MM.1S (cell line): ENCODE data around the gene PFDN4.

Experiments
- DNase-seq: peaks from one replicate; pipeline ENCODE4 v3.0.0-alpha.2; 2015
- H2AFZ ChIP-seq: fragments of 300-600 bp; sonication (generic); 2 replicates; pipeline ENCODE4 v1.6.0; 2016; ENCODE audit warnings: antibody characterized with exemption, low read length
- H3F3A ChIP-seq: fragments of 300-600 bp; sonication (generic); 2 replicates; pipeline ENCODE4 v1.6.1; 2016; ENCODE audit warnings: mild to moderate bottlenecking, antibody characterized with exemption, low read length, moderate library complexity, mixed read lengths; ENCODE audit not compliant: insufficient read depth
- H3K27ac ChIP-seq: fragments of 300-600 bp; sonication (generic); 2 replicates; pipeline ENCODE4 v1.5.1; 2016; ENCODE audit warnings: mild to moderate bottlenecking, low read length
- H3K27me3 ChIP-seq: fragments of 300-600 bp; sonication (generic); replicated peaks from 2 replicates; pipeline ENCODE4 v1.6.0; 2016; ENCODE audit warnings: low read length; ENCODE audit not compliant: insufficient read depth
- H3K36me3 ChIP-seq: fragments of 300-600 bp; sonication (generic); replicated peaks from 2 replicates; pipeline ENCODE4 v1.6.1; 2016; ENCODE audit warnings: mild to moderate bottlenecking, low read length, mixed read lengths; ENCODE audit not compliant: insufficient read depth
- H3K4me1 ChIP-seq: fragments of 300-600 bp; sonication (generic); 2 replicates; pipeline ENCODE4 v1.6.1; 2016; ENCODE audit warnings: low read length, mixed read lengths
- H3K4me2 ChIP-seq: fragments of 300-600 bp; sonication (generic); 2 replicates; pipeline ENCODE4 v1.6.0; 2016; ENCODE audit warnings: low read depth, low read length
- H3K4me3 ChIP-seq: fragments of 300-600 bp; sonication (generic); 2 replicates; pipeline ENCODE4 v1.5.1; 2016; ENCODE audit warnings: low read length, mixed read lengths
- H3K79me2 ChIP-seq: fragments of 300-600 bp; sonication (generic); 2 replicates; pipeline ENCODE4 v1.6.1; 2016; ENCODE audit warnings: mixed run types, low read length, mixed read lengths
- H3K9ac ChIP-seq: fragments of 300-600 bp; sonication (generic); 2 replicates; pipeline ENCODE4 v1.6.1; 2016; ENCODE audit warnings: low read length, mixed read lengths
- H3K9me2 ChIP-seq: fragments of 300-600 bp; sonication (generic); replicated peaks from 2 replicates; pipeline ENCODE4 v1.6.1; 2016; ENCODE audit warnings: mild to moderate bottlenecking, low read length, mixed read lengths; ENCODE audit not compliant: insufficient read depth
- H3K9me3 ChIP-seq: fragments of 300-600 bp; sonication (generic); replicated peaks from 2 replicates; pipeline ENCODE4 v1.6.1; 2016; ENCODE audit warnings: mild to moderate bottlenecking, low read length, mixed read lengths; ENCODE audit not compliant: insufficient read depth
- H4K20me1 ChIP-seq: fragments of 300-600 bp; sonication (generic); 2 replicates; pipeline ENCODE4 v1.6.1; 2016; ENCODE audit warnings: mild to moderate bottlenecking, low read length, moderate library complexity, mixed read lengths; ENCODE audit not compliant: insufficient read depth
- EZH2 ChIP-seq: fragments of 300-600 bp; sonication (generic); optimal IDR thresholded peaks from 2 replicates; pipeline ENCODE3; 2017; ENCODE audit warnings: low read depth, mild to moderate bottlenecking, antibody characterized with exemption, low read length, mixed read lengths
- EZH2phosphoT487 ChIP-seq: fragments of 300-600 bp; sonication (generic); IDR thresholded peaks from 2 replicates; pipeline ENCODE4 v1.6.1; 2018; ENCODE audit warnings: antibody characterized with exemption, low read length
- TF ChIP-seq, protein P1 (sequence below): fragments of 300-600 bp; sonication (generic); IDR thresholded peaks from 2 replicates; pipeline ENCODE4 v1.5.1; 2016; ENCODE audit warnings: antibody characterized with exemption, low read length, mixed read lengths

Gene PFDN4

DNA sequence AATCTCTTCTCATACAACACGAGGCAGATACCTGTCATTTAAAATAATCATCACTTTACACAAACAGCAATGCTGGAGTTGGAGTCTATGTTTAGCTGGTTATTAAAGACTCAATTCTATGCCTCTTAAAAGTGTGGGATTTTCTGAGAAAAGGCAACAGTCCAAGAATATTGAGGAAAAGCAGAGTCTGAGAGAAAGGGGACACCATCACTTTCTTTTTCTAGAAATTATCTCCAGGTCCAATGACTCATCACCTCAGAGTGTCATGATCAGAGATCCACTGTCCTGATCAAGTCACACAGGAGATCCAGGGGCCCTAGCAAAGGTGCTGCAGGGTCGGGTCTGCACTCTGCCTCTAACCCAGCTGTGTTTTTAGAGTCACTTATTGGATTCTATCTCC is 42.1 kb upstream of the PFDN4 start:
- Histone ChIP-seq H3K4me3 (no peak overlapping the region), H3K9ac (no peak overlapping the region), H3K4me2 (no peak overlapping the region), H3K9me3 (no peaks in the 10 kb centered on the region), H3F3A (no peaks in the 10 kb centered on the region), H3K27ac (no peak overlapping the region), H2AFZ (no peak overlapping the region), H3K36me3 (no peaks in the 10 kb centered on the region), H3K79me2 (no peaks in the 10 kb centered on the region), H4K20me1 (no peaks in the 10 kb centered on the region), H3K4me1 (no peaks in the 10 kb centered on the region), H3K27me3 (no peaks in the 10 kb centered on the region), H3K9me2 (no peaks in the 10 kb centered on the region)
- TF ChIP-seq, protein P1, sequence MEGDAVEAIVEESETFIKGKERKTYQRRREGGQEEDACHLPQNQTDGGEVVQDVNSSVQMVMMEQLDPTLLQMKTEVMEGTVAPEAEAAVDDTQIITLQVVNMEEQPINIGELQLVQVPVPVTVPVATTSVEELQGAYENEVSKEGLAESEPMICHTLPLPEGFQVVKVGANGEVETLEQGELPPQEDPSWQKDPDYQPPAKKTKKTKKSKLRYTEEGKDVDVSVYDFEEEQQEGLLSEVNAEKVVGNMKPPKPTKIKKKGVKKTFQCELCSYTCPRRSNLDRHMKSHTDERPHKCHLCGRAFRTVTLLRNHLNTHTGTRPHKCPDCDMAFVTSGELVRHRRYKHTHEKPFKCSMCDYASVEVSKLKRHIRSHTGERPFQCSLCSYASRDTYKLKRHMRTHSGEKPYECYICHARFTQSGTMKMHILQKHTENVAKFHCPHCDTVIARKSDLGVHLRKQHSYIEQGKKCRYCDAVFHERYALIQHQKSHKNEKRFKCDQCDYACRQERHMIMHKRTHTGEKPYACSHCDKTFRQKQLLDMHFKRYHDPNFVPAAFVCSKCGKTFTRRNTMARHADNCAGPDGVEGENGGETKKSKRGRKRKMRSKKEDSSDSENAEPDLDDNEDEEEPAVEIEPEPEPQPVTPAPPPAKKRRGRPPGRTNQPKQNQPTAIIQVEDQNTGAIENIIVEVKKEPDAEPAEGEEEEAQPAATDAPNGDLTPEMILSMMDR = no peak
- TF ChIP-seq EZH2phosphoT487 (no peak), EZH2 (no peak)
- DNase-seq = no peak

DNA sequence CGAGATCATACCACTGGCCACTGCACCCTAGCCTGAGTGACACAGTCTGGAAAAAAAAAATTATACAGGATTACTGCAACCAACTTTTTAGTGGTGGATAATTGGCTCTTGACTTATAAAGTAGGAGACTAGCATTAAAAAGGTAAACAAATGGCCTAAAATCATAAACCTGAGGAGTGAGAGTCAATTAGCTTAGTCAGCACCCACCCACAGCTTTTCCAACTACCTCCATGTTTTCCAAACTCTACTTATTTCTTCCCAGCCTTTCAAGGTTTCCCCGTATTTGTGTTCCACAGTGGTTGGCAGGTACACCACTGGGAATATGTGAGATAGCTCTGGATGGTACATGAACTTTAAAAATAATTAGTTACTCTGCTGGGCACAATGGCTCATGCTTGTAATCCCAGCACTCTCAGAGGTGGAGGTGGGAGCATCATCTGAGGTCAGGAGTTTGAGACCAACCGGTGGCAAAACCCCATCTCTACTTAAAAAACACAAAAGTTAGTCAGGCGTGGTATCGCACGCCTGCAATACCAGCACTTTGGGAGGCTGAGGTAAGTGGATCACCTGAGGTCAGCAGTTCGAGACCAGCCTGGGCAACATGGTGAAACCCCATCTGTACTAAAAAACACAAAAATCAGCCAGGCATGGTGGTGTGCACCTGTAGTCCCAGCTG is 40.8 kb upstream of the PFDN4 start:
- Histone ChIP-seq H3K4me2 (no peak overlapping the region), H3K9ac (no peak overlapping the region), H2AFZ (no peak overlapping the region), H3K9me3 (no peaks in the 10 kb centered on the region), H3K4me1 (no peaks in the 10 kb centered on the region), H3K27ac (no peak overlapping the region), H3F3A (no peaks in the 10 kb centered on the region), H3K27me3 (no peaks in the 10 kb centered on the region; the same call in 1 of the 2 replicates), H3K9me2 (no peaks in the 10 kb centered on the region), H3K4me3 (no peak overlapping the region), H4K20me1 (no peaks in the 10 kb centered on the region), H3K79me2 (no peaks in the 10 kb centered on the region), H3K36me3 (no peaks in the 10 kb centered on the region)
- no peak for DNase-seq
- TF ChIP-seq EZH2phosphoT487 = no peak
- TF ChIP-seq, protein P1 = no peak
- TF ChIP-seq EZH2 = no peak

DNA sequence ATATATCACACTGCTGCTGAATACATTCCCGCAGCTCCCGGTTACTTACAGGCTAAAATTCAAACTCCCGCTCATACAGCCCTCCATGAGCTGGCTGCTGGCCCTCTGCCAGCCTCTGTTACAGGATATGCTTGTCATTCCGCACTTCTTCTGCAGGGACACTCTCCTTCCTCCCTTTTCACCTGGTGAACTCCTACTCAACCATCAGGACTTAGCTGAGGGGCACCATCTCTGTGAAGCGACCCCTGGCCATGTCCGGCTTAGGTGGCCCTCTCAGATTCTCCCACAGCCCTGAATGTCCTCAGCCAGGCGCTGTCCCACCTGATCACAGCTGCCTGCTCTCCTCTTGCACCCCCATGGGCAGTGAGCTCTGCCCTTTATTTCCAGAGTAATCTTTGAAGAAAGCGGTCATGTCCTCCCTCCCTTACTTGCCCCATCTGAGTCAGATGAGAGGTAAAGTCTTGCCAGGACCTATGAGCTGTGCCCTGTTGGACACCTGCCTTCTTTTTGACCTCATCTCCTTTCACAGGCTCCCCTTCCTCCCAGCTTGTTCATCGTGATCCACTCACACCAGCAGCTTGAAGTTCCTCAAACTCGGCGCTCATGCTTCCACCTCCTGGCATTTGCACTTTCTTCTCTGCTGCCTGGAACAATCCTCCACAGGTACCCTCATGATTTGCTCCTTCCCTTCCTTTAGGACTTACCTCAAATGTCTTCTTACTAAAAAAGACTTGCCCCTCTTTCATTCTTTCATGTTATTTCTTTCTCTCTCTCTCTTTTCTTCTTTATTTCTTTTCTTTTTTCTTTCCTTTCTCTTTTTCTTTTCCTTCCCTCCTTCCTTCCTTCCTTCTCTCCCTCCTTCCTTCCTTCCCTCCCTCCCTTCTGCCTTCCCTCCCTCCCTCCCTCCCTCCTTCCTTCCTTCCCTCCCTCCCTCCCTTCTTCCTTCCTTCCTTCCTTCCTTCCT is 39.7 kb upstream of the PFDN4 start:
- Histone ChIP-seq H3K4me2 (no peak overlapping the region), H3K4me1 (no peaks in the 10 kb centered on the region), H3K79me2 (no peaks in the 10 kb centered on the region), H3K4me3 (no peak overlapping the region), H3F3A (no peaks in the 10 kb centered on the region), H2AFZ (no peak overlapping the region), H3K27me3 (peaks cover 8% of the 10 kb centered on the region; the same call in 1 of the 2 replicates), H4K20me1 (no peaks in the 10 kb centered on the region), H3K9me2 (no peaks in the 10 kb centered on the region), H3K9ac (no peak overlapping the region), H3K27ac (no peak overlapping the region), H3K9me3 (no peaks in the 10 kb centered on the region), H3K36me3 (no peaks in the 10 kb centered on the region)
- no peak for TF ChIP-seq EZH2phosphoT487
- TF ChIP-seq EZH2 = no peak
- TF ChIP-seq, protein P1 = no peak
- no peak for DNase-seq
